ENCODE measurements around the gene DDX59.
A peak's percentile ranks its signal among the peaks of the same experiment; 100 is the strongest.

Gene DDX59

GRCh38 chr1:200628223-200628881 lies 41.4 kb downstream of the DDX59 start:
- no peak for DNase-seq

GRCh38 chr1:200627575-200628222 lies 42.0 kb downstream of the DDX59 start:
- DNase-seq = no peak

- DNase-seq = no peak
Observed at GRCh38 chr1:200626853-200627534, 42.7 kb downstream of the DDX59 start.

GRCh38 chr1:200625381-200625824 lies 44.3 kb downstream of the DDX59 start:
- peak in 3 of 6 experiments; percentile 2 to 24 (median 4) for DNase-seq

GRCh38 chr1:200624679-200625335 lies 44.9 kb downstream of the DDX59 start:
- no peak for DNase-seq

- DNase-seq = peak; percentile 83 to 91 (median 88)
Observed at GRCh38 chr1:200620273-200621131, 49.2 kb downstream of the DDX59 start, which contains the start of gene KIF14. KIF14 (minus strand) TSS chr1:200620751; CDS start chr1:200618723, 2,028 bp downstream.

GRCh38 chr1:200619894-200620272 lies 49.8 kb downstream of the DDX59 start:
- no peak for DNase-seq

- no peak for DNase-seq
Observed at GRCh38 chr1:200610846-200611245, 58.9 kb downstream of the DDX59 start.

GRCh38 chr1:200602632-200603031 lies 67.1 kb downstream of the DDX59 start:
- DNase-seq = no peak

Data from stimulated activated naive CD4-positive, alpha-beta T cell (primary cell).